ENCODE data around the gene MRPL52.
A peak's percentile ranks its signal among the peaks of the same experiment; 100 is the strongest.
"Not testable (repeated sequence)": the region's sequence is repeated elsewhere in the genome, so short reads cannot be mapped to it uniquely, and the experiment has no call there.

The MRPL52 gene

GRCh38 chr14:22829661-22830442 lies at the start of gene MRPL52:
Gene MRPL52 (plus strand): TSS chr14:22829887. CDS start chr14:22829913, 26 bp downstream.
- DNase-seq = peak; percentile 91

GRCh38 chr14:22780105-22780679 lies 49.5 kb upstream of the MRPL52 start:
- DNase-seq = no peak

GRCh38 chr14:22780941-22781300 lies 48.8 kb upstream of the MRPL52 start:
- DNase-seq = no peak

- no peak for DNase-seq
Observed at GRCh38 chr14:22781301-22781991, 48.2 kb upstream of the MRPL52 start.

GRCh38 chr14:22786685-22787084 lies 43.0 kb upstream of the MRPL52 start:
- no peak for DNase-seq

- DNase-seq = no peak
Observed at GRCh38 chr14:22791301-22791700, 38.4 kb upstream of the MRPL52 start.

- DNase-seq = no peak
Observed at GRCh38 chr14:22792158-22792557, 37.5 kb upstream of the MRPL52 start.

- DNase-seq = not testable (repeated sequence)
Observed at GRCh38 chr14:22793550-22793949, 36.1 kb upstream of the MRPL52 start.

GRCh38 chr14:22793976-22794375 lies 35.7 kb upstream of the MRPL52 start:
- no peak for DNase-seq

- DNase-seq = no peak
Observed at GRCh38 chr14:22794551-22794951, 35.1 kb upstream of the MRPL52 start.

GRCh38 chr14:22796087-22796707 lies 33.5 kb upstream of the MRPL52 start:
- no peak for DNase-seq

GRCh38 chr14:22797017-22797917 lies 32.4 kb upstream of the MRPL52 start:
- DNase-seq = no peak

GRCh38 chr14:22798528-22798927 lies 31.2 kb upstream of the MRPL52 start:
- DNase-seq = no peak

- DNase-seq = no peak
Observed at GRCh38 chr14:22800346-22800745, 29.3 kb upstream of the MRPL52 start.

- no peak for DNase-seq
Observed at GRCh38 chr14:22801716-22802115, 28.0 kb upstream of the MRPL52 start.

- DNase-seq = no peak
Observed at GRCh38 chr14:22802860-22803686, 26.6 kb upstream of the MRPL52 start.

- no peak for DNase-seq
Observed at GRCh38 chr14:22803687-22803974, 26.1 kb upstream of the MRPL52 start.

GRCh38 chr14:22805235-22805634 lies 24.5 kb upstream of the MRPL52 start:
- DNase-seq = not testable (repeated sequence)

GRCh38 chr14:22807432-22808087 lies 22.1 kb upstream of the MRPL52 start:
- no peak for DNase-seq

- DNase-seq = no peak
Observed at GRCh38 chr14:22808388-22809209, 21.1 kb upstream of the MRPL52 start.
